ENCODE measurements around the gene RAB6B. TPM values are rescaled to one million over a fixed set of nuclear protein-coding genes. Genes with fewer than 3 reads are reported as not detected.

RAB6B gene
- total RNA-seq, 1 experiment from 2014 or later = 14.1 TPM

DNA sequence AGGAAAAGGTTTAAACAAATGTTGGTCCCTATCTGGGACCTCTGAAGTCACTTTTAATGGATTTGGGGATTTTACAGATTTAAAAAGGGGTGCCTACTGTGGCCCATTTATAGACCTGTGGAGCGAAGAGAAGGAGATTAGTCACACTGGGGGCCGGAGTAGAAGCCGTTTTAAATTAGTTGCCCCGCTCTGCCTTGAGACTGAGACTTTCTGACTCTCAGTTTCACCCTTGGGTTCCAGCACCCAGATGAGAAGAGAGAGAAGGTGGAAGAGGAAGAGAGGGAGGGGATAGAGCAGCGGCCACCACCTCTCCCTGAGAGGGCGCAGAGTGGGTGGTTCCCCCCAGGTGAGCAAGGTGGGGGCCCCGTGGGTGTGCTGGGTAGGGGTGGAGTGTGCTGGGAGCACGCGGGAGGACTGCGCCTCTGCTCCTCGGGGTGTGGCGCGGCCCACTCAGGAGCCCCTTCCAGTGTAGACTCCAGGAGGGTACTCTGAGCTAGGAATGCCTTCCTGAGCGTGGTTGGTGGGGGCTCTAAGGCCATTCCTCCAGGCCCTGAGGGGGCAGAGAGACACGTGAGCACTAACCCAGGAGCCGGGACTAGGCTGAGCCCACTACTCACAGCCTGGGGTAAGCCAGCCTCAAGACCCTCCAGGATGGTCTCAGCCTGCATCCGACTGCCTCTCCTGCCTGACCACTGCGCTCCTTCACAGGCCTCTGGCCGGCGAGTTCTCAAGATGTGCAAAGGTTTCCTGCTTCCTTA is 32.6 kb upstream of the RAB6B start:
- H2AFZ ChIP-seq (ENCODE audit: low read depth, low read length, poor library complexity, severe bottlenecking) = peak overlapping the region; percentile 88
- ATAC-seq = no peak
- H3K27ac ChIP-seq (ENCODE audit: low read depth, low read length) = no peak overlapping the region
- ChIA-PET RAD21 (ENCODE audit: low non-redundant PET in 1 of 2, low total read pairs in 2 of 2, uncharacterized antibody in 2 of 2, unreplicated experiment in 2 of 2) (no interaction called here), POLR2A (interaction anchor here (0.6 kb wide), 1 partner anchor 187 kb away, joined by 3 read pairs; no protein-coding TSS in a partner anchor), CTCF (interaction anchor here (1.3 kb wide), 1 partner anchor 283 kb away, joined by 3 read pairs; no protein-coding TSS in a partner anchor)
- intact Hi-C loops (cut with micrococcal nuclease) = loop anchor here (5.0 to 10.0 kb wide), 2 partner anchors 464 to 1196 kb away; no protein-coding TSS in a partner anchor
- no peak overlapping the region for H3K4me3 ChIP-seq (replicated peaks in 1 of 2; ENCODE audit: low read depth in 1 of 2, low read length in 2 of 2)
- no peak for DNase-seq (ENCODE audit: low read depth, low spot score)
- peak overlapping the region; percentile 59 for H3K4me2 ChIP-seq (ENCODE audit: low read length)
- no peaks in the 10 kb centered on the region for H3K36me3 ChIP-seq (ENCODE audit: control insufficient read depth in 1 of 2, insufficient read depth in 2 of 2, low read length in 2 of 2)
- no peaks in the 10 kb centered on the region for H4K20me1 ChIP-seq (ENCODE audit: insufficient read depth)
- peaks cover 0 to 9% of the 10 kb centered on the region in 2 experiments; a peak in 2 of 4 replicates for H3K4me1 ChIP-seq (ENCODE audit: control insufficient read depth in 1 of 2, insufficient read depth in 2 of 2, low read length in 2 of 2)
- no peak for TF ChIP-seq TCF7L2 (IDR thresholded peaks at IDR 0.05; ENCODE audit: borderline replicate concordance, extremely low read depth, insufficient read depth, insufficient read length)
- no peak for TF ChIP-seq POLR2AphosphoS5 (IDR thresholded peaks at IDR 0.05; ENCODE audit: low read depth, low read length)
- no peak for TF ChIP-seq ZNF274 (IDR thresholded peaks at IDR 0.05; ENCODE audit: low read depth, low read length)
- no peak for TF ChIP-seq SRF (IDR thresholded peaks at IDR 0.05; ENCODE audit: low read depth)
- TF ChIP-seq ZFX (IDR thresholded peaks at IDR 0.05) = no peak
- BruUV-seq (replicated peaks) = no TSS peak
- no peaks in the 10 kb centered on the region for H3K9me2 ChIP-seq (ENCODE audit: insufficient read depth)
- H3K79me2 ChIP-seq (ENCODE audit: insufficient read depth, low read length) = no peaks in the 10 kb centered on the region
- no peaks in the 10 kb centered on the region for H3K9me3 ChIP-seq (ENCODE audit: control insufficient read depth in 1 of 2, insufficient read depth in 1 of 2, low read depth in 1 of 2, low read length in 2 of 2)
- H3K9ac ChIP-seq (ENCODE audit: low read length) = no peak overlapping the region
- H3K27me3 ChIP-seq (ENCODE audit: insufficient read depth, low read length) = no peaks in the 10 kb centered on the region; the same call in 1 of the 2 replicates

DNA sequence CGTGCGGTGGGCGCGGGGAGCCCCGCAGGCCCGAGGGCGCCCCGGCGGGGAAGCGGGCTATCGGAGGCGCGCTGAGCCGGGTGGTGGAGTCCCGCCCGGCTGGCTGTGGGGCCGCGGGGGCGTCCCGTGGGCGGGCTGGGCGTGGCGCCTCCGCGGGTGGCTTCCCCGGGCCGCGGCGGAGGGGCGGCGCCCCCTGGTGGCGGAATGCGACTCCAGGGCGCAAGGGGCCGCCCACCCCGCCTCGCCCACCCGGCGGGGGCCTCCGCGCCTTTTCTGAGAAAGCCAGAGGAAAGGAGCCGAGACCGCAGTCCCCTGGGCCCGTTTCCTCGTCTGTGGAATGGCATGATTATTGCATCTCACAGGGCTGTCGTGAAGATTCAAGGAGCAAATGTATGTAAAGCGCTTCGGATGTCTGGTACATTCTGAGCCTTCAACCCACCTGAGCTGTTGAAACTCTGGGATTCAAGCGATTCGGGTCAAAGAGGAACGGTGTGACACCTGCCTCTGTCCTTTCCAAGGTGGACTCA is 31.9 kb upstream of the RAB6B start:
- Histone ChIP-seq H3K4me2 (ENCODE audit: low read length) (peak overlapping the region; percentile 59), H3K79me2 (ENCODE audit: insufficient read depth, low read length) (no peaks in the 10 kb centered on the region), H3K27ac (ENCODE audit: low read depth, low read length) (no peak overlapping the region), H2AFZ (ENCODE audit: low read depth, low read length, poor library complexity, severe bottlenecking) (peak overlapping the region; percentile 88), H3K9ac (ENCODE audit: low read length) (no peak overlapping the region), H3K9me2 (ENCODE audit: insufficient read depth) (no peaks in the 10 kb centered on the region), H3K36me3 (ENCODE audit: control insufficient read depth in 1 of 2, insufficient read depth in 2 of 2, low read length in 2 of 2) (no peaks in the 10 kb centered on the region), H3K27me3 (ENCODE audit: insufficient read depth, low read length) (no peaks in the 10 kb centered on the region; the same call in 1 of the 2 replicates), H4K20me1 (ENCODE audit: insufficient read depth) (no peaks in the 10 kb centered on the region), H3K4me1 (ENCODE audit: control insufficient read depth in 1 of 2, insufficient read depth in 2 of 2, low read length in 2 of 2) (peaks cover 0 to 9% of the 10 kb centered on the region in 2 experiments; a peak in 2 of 4 replicates), H3K4me3 (replicated peaks in 1 of 2; ENCODE audit: low read depth in 1 of 2, low read length in 2 of 2) (peak overlapping the region in 1 of 2 experiments; percentile 16; a peak in 1 of 4 replicates), H3K9me3 (ENCODE audit: control insufficient read depth in 1 of 2, insufficient read depth in 1 of 2, low read depth in 1 of 2, low read length in 2 of 2) (no peaks in the 10 kb centered on the region)
- CTCF ChIA-PET = no interaction called here
- DNase-seq (ENCODE audit: low read depth, low spot score) = no peak
- POLR2A ChIA-PET = interaction anchor here (0.6 kb wide), 1 partner anchor 187 kb away, joined by 3 read pairs; no protein-coding TSS in a partner anchor
- ATAC-seq = peak; percentile 85
- TF ChIP-seq SIN3A (IDR thresholded peaks at IDR 0.05; ENCODE audit: low read depth) = no peak
- TF ChIP-seq CEBPB (IDR thresholded peaks at IDR 0.05; ENCODE audit: low read depth) = no peak
- TF ChIP-seq, protein P1, sequence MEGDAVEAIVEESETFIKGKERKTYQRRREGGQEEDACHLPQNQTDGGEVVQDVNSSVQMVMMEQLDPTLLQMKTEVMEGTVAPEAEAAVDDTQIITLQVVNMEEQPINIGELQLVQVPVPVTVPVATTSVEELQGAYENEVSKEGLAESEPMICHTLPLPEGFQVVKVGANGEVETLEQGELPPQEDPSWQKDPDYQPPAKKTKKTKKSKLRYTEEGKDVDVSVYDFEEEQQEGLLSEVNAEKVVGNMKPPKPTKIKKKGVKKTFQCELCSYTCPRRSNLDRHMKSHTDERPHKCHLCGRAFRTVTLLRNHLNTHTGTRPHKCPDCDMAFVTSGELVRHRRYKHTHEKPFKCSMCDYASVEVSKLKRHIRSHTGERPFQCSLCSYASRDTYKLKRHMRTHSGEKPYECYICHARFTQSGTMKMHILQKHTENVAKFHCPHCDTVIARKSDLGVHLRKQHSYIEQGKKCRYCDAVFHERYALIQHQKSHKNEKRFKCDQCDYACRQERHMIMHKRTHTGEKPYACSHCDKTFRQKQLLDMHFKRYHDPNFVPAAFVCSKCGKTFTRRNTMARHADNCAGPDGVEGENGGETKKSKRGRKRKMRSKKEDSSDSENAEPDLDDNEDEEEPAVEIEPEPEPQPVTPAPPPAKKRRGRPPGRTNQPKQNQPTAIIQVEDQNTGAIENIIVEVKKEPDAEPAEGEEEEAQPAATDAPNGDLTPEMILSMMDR (IDR thresholded peaks at IDR 0.05 in 2 of 3, conservative IDR thresholded peaks at IDR 0.05 in 1 of 3; ENCODE audit: borderline replicate concordance in 1 of 3, insufficient read depth in 1 of 3, low read depth in 2 of 3, low read length in 2 of 3) = peak; percentile 12 to 68 (median 62); a peak in 4 of 6 replicates
- TF ChIP-seq CBX3 (IDR thresholded peaks at IDR 0.05; ENCODE audit: low read depth) = no peak
- TF ChIP-seq EGR1 (IDR thresholded peaks at IDR 0.05; ENCODE audit: low read depth) = peak; percentile 72
- TF ChIP-seq, protein P2, sequence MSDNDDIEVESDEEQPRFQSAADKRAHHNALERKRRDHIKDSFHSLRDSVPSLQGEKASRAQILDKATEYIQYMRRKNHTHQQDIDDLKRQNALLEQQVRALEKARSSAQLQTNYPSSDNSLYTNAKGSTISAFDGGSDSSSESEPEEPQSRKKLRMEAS (IDR thresholded peaks at IDR 0.05) = no peak
- TF ChIP-seq RAD21 (IDR thresholded peaks at IDR 0.05; ENCODE audit: low read depth) = peak; percentile 61
- RAD21 ChIA-PET (ENCODE audit: low non-redundant PET in 1 of 2, low total read pairs in 2 of 2, uncharacterized antibody in 2 of 2, unreplicated experiment in 2 of 2) = no interaction called here
- intact Hi-C loops (cut with micrococcal nuclease) = loop anchor here (2.0 to 10.0 kb wide), 3 partner anchors 109 to 1195 kb away; no protein-coding TSS in a partner anchor
- no TSS peak for BruUV-seq (replicated peaks)

All from HCT116 (cell line).